C4-2B (cell line): ENCODE measurements around the gene GGN.

Experiments
- H3K27ac ChIP-seq: fragments of 450-650 bp; 2 replicates; pipeline ENCODE4 v1.5.1; 2017
- ZFX ChIP-seq: fragments of 450-650 bp; IDR thresholded peaks from 2 replicates; pipeline ENCODE4 v1.6.1; 2017
- TF ChIP-seq, protein P1 (sequence below): fragments of 450-650 bp; conservative IDR thresholded peaks from 2 replicates; pipeline ENCODE4 v1.5.1; 2017; ENCODE audit warnings: mild to moderate bottlenecking

GGN gene

DNA sequence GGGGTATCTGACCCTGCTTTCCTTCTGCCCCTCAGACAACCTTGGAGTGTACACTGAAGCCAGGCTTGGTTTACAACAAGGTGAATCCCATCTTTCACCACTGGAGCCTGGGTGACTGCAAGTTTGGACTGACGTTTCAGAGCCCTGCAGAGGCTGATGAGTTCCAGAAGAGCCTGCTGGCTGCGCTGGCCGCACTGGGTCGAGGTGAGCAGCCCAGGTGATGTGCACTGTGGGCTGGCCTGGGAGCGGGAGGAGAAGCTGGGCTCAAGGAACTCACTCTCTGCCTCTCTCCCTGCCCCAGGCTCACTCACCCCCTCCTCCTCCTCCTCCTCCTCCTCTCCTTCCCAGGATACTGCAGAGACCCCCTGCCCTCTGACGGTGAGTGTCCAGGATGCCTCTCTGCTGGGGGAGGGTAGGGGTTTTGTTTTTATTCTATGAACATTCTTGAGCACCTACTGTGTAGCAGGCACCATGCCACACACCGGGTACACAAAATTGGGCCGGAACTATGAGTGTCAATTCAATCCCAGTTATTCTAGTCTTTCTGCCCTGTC lies 4.2 kb upstream of the GGN start:
- TF ChIP-seq, protein P1, sequence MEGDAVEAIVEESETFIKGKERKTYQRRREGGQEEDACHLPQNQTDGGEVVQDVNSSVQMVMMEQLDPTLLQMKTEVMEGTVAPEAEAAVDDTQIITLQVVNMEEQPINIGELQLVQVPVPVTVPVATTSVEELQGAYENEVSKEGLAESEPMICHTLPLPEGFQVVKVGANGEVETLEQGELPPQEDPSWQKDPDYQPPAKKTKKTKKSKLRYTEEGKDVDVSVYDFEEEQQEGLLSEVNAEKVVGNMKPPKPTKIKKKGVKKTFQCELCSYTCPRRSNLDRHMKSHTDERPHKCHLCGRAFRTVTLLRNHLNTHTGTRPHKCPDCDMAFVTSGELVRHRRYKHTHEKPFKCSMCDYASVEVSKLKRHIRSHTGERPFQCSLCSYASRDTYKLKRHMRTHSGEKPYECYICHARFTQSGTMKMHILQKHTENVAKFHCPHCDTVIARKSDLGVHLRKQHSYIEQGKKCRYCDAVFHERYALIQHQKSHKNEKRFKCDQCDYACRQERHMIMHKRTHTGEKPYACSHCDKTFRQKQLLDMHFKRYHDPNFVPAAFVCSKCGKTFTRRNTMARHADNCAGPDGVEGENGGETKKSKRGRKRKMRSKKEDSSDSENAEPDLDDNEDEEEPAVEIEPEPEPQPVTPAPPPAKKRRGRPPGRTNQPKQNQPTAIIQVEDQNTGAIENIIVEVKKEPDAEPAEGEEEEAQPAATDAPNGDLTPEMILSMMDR: no peak
- TF ChIP-seq ZFX: no peak
- no peak overlapping the region for H3K27ac ChIP-seq

DNA sequence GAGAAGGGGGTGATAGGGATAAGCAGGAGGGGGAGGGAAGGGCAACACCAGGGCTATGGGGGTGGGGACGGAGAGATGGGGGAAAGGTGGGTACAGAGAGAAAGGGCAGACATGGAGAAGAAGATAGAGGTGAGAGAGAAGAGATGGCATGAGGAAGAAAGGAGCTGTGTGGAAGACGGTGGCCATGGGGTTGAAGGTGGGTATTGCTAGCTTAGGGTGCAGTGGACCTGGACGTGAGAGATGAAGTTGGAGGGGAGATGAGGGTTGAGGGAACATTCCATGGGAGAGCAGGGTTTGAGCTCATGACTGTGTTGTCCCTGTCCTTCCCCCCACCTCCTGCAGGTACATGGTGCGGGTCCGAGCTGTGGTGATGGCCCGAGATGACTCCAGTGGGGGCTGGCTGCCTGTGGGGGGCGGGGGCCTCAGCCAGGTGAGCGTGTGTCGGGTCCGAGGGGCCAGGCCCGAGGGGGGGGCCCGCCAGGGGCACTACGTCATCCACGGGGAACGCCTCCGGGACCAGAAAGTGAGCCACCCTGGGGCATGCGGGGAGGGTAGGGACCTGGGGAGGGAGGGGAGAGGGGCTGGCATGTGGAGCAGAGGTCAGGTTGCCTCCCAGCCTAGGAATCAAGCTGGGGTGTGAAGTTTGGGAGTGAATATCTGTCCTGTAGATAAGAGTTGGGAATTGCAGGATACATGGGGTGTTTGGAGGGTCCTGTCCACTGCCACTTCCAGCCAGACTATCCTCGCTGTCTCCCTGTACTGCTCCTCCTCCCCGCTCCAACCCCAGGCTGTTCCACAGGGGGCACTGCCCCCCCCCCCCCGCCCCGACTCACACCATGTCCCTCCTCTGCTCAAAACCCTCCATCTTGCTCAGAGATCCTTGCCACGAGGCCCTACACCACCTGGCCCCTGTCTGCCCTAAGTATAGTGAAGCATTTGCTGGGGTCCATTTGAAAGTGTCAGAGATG lies 2.4 kb upstream of the GGN start:
- H3K27ac ChIP-seq: no peak overlapping the region
- no peak for TF ChIP-seq ZFX
- TF ChIP-seq, protein P1: no peak

DNA sequence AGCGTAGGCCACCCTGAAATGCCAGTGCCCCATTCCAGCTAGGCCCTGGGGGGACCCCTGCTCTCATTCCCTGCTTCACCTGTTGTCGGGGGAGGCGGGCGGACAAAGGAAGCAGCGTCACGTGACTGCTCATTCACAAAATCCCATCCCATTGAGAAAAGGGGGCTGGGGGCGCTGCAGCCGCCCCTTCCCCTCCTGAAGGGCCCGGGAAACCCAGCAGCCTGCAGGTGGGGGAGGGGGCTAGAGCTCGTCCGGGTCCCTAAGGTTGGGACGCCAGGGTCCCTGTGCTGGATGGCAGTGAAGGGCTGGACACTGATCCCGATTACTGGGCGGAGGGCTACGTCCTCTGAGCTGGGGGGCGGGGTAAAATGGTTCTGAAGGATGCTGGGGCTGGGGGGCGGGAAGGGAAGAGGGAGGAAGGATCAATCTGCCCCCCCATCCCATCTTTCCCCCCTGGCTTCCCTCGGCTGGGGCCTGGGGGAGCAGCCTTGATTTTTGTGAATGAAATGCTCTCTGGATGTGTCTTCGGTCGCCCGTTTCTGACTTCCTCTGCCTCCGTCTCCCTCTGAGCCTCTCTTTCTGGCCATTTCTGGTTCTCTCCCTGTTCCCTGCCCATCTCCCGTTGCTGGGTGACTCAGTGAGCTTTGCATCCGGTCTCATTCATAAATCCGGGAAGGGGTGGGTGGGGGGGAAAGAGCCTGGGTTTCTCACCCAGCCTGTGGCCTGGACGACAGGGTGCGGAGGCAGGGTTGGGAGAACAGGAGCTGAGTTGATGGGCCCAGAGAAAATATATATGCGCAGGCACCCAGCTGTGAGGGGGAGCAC lies 1.5 kb upstream of the GGN start:
- H3K27ac ChIP-seq: no peak overlapping the region
- TF ChIP-seq, protein P1: no peak
- TF ChIP-seq ZFX: no peak

DNA sequence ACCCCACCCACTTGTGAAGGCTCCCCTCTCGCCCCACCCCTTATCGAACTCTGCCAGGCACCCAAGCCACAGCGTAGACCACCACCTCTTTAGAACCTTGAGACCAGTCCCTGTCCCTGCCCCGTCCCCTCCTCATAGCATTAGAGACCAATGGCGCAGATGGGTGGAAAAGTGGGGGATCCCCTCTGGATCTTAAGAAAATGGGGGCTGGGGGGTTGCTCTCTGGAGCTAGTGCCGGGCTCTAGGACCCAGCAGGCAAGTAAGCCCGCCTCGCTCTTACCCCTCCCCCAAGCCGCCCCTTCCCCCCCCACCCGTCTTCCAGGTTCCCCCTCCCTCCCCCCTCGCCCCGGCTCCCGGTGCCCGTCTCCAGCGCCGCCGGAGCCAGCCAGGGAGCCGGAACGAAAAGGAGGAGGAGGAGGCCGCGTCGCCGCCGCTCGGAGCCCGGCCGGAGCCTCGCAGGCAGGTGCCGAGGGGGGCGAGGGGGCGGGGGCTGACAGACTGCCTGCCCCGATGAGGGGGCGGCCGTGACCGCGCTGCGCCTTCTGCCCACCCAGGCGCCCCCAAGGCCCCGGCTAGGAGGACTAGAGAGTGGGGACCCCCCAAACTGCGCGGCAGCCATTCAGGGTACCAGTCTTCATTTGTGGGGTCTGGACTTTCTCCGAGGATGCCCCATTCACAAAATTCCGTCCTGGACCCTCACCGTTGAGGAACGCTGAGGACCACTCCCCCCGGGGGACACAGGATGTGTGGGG lies 691 bp upstream of the GGN start, which contains the start of gene SPRED3:
TSS of gene SPRED3 (plus strand) at position 349 of the 752 bp plus-strand sequence. CDS start 1,606 bp downstream, outside the sequence.
- TF ChIP-seq, protein P1: no peak
- no peak for TF ChIP-seq ZFX
- H3K27ac ChIP-seq: no peak within 1 kb of the TSS

DNA sequence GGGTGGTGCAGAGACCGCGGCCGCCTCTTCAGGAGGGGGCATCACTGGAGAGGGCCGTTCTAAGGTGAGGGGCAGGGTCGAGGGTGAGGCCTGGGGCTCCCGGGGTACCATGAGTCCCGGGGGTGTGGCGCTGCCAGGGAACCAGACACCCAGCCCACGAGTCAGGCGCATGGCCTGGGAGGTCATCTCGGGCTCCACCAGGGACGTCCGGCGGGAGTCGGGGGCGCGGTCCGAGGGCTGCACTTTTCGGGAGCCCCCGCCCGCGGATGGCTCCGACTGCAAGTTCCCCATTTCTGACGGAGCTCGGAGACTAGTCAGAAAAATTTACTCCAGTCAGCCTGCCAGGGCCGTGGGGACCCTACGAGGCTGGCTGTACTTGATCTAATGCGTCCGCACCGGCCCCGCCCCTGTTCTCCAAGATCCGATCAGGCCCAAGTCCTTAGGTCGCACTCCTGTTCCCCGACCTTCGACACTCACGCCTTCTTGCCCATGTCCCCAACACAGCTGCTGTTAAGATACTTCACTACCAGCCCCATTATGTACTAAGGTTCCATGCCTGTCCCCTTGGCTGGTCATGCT lies 774 bp downstream of the GGN start:
- TF ChIP-seq, protein P1: no peak
- no peak for TF ChIP-seq ZFX
- no peak overlapping the region for H3K27ac ChIP-seq

DNA sequence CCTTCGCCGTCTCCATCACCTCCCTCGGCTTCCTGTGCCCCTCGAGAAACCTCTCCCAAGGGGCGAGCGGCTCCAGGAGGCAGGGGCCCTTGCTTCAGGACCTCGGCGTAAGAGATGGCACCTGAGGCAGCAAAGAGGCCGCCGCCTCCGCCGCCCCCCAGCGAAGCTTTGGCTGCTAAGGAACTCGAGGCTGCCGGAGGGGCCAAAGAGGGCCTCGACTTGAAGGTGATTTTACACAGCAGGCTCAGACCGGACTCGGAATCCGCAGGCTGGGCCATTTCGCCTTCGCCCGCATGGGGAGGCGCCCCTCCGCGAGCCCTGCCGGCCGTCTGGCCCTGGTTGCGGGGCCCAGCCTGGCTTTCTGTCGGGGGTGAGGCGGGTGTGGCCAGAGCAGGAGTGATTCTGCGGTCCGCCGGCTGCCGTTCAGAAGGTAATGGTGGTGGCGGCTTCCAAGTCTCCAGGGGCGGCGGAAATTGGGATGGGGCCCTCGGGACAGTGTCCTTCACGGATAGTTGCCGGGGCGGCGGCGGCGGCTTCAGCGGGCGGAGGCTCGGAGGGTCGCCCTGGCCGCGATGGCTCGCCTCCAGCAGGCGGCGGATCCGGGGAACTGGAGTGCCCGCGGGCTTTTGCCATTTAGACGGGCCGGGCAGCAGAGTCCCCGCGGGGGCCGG lies 1.4 kb downstream of the GGN start:
- TF ChIP-seq ZFX: no peak
- TF ChIP-seq, protein P1: no peak
- no peak overlapping the region for H3K27ac ChIP-seq
